HG03432 (cell line): ENCODE results near the gene SLX4IP.
"Not testable (repeated sequence)": the region's sequence is repeated elsewhere in the genome, so short reads cannot be mapped to it uniquely, and the experiment has no call there.

Source experiments
- ATAC-seq: cut with Tn5 transposase; IDR thresholded peaks from one replicate; pipeline ENCODE4 v1.9.1; 2021; ENCODE audit warnings: mild to moderate bottlenecking, moderate library complexity; ENCODE audit not compliant: unreplicated experiment

The SLX4IP gene

DNA sequence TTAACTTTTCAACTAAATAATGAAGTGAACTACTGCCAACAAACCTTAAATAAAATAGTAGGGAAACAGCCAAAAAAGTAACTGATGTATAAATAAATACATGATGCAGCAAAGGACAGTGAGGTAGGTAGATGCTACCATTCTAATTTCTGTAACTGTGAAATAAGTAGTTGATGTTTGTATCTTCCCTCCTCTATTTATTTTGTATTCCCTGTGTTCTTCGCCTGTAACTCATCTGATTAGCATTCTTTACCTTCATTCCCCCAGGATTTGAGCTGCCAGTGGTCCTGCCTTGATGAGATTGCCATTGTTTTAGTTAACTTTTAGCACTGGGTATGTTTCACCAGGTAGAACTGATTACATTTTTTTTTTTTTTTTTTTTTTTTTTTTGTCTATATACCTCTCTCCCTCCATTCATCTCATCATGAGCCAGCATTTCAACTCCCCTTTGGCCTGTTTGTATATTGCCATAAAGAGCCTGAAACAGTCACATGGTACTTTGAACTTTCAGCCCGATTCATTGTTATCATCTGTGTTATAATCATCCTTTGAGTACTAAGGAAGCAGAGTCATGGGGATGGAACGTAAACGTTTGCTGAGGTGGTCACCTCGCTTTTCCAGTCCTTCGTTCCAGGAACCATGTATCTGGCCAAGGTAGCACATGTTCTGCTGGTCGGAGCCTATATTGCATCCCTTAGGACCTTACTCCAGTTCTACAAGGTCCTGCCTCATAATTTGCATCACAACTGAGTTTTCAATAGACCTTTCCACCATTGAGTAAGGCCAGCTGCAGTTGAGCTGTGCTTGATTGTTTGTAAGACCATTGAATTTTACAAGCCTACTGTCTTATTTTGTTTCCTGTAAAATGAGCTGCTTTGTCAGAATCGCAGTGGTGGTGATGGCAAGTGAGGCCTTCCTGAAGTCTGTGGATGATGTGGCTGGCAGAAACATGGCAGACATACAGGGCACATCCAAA, 131.1 kb downstream of the SLX4IP start:
- no peak for ATAC-seq

DNA sequence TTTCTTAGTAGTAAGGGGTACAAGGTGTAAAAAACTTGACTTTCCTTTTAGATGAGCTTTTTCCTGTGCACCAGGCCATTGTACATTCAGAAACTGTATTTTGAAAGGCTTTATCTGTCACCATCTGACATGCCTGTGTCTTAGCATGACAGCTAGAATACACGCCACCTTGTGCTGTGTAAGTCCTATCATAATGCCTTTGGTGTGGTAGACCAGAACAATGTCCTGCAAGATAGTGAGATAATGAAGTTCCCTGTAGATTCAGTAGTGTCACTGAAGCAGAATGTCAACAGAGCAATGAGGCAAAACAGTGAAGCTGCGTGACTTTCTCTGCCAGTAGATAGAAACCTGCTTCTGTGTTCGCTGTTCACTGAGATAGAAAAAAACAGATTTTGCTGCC, 132.9 kb downstream of the SLX4IP start:
- ATAC-seq, result no peak

GRCh38 chr20:10571313-10571815, 136.3 kb downstream of the SLX4IP start:
- ATAC-seq, result no peak

GRCh38 chr20:10572853-10573252, 137.7 kb downstream of the SLX4IP start:
- ATAC-seq, result no peak

DNA sequence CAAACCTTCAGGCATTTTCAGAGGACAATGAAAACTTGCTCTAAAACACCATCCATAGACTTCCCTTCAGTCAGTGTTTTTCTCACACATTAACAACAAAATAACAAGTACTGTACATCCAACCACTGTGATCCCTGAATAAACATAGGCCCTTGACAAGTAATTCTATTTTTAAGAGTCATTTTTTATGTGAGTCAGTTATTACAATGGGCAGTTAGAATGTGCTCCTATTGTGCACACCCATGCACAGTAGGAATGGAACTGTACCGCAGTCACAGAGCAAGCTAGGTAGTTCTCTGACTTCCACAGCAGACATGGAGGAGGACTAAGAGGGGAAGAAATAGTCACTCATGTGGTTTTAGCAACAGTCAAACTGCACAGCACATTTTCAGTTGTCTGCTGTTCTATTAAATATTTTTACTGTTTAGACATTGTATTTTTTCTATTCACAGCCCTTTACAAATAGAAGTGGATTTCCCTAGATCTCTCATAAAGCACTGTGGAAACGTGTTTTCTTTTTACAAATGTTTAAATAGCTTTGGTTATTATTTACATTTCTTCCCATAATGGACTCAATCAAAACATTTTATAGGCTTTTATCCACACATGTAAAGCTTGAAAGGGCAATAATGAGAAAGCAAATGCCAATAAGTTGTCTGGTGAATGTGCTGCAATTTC, 138.3 kb downstream of the SLX4IP start:
- no peak for ATAC-seq

DNA sequence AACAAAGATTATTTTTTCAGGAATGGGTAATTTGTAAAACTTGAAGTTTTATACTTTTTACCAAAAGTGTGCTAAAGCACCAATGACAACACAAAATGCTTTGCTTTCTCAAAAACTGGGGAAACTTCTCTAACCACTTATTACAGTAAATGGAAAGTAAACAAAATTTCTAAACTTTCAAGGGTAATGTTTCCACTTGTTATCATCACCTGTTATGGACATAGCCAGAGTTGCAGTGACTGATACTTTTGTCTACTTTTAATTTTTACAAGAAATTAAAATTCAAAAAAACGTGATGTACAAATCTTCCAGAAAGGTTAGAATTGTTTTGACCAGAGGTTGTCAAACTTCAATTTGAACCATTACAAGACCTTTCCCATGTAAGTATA, 138.8 kb downstream of the SLX4IP start:
- no peak for ATAC-seq

DNA sequence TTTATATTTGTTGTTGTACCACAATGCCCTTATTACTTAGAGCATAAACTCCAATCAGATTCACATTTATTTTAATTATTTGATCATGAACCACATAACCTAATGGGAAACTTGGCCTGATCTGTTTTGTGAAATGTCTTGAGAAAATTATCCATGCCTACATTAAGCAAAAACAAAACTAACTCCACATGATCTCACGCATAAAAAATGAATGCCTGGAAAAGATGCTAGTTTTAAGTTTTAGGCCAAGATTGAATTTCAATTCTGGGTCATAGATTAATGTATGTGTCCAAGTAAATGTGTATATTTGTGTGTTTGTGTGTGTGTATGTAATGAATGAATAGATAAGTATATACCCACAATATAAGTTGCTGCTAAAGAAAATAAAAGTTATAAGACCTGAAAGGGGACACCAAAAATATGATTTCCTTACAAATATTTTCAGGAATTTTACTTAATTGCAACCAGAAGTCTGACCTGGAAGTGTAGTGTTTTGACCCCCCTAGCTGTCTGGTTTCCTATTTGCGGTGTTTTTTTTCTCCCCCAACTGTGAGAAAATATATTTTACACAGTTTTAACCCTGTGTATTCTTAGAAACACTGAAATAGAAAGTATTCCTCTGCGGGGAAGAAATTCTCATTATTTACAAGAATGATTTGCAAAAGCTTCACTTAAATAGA, 141.4 kb downstream of the SLX4IP start:
- ATAC-seq, result no peak

DNA sequence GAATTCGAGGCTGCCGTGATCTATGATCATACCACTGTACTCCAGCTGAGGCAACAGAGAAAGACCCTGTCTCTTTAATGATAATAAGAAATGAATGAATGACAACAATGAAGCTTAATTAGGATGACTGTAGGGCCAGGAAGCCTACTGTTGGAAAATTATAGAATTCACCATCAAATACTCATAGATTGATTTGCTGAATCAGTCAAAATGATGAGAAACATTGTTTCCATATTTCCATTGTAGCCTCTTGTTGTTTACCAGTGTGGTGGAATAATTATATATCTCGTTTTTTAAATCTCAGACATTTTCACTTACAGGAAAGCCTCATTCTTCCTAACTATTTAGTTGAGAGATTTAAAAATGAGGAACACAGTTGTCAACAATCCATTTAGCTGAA, 142.5 kb downstream of the SLX4IP start:
- no peak for ATAC-seq

DNA sequence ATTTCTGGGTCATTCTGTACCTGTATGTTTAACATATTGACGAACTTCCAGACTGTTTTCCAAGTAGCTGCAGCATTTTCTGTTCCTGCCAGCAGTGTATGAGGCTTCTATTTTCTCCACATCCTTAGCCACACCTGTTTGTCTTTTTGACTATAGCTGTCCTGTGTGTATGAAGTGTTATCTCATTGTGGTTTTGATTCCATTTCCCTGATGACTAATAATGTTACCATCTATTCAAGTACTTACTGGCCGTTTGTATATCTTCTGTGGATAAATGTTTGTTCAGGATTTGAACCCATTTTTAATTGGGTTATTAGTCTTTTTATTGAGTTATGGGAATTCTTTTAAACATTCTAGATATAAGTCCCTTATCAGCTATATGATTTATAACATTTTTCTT, 143.5 kb downstream of the SLX4IP start:
- no peak for ATAC-seq

DNA sequence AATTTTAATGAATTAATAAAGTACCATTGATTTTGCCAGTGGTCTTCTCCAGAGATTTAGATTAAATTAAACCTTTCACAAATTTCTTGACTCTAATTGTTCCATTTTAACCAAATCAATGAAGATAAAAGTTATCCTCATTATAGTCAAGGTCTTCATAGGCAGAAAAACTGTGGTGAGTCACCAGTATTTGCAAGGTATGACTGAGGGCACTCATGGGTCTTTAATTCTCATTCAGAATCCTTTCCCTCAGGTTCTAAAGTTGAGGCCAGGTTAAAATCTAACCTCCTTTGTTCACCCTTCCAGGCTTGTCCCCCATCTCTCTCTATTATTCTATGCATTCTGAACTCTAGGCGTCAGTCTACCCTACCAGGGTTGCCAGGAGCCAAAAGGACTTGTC, 144.8 kb downstream of the SLX4IP start:
- ATAC-seq, result no peak

- no peak for ATAC-seq
Observed at GRCh38 chr20:10580700-10581099, 145.6 kb downstream of the SLX4IP start.

DNA sequence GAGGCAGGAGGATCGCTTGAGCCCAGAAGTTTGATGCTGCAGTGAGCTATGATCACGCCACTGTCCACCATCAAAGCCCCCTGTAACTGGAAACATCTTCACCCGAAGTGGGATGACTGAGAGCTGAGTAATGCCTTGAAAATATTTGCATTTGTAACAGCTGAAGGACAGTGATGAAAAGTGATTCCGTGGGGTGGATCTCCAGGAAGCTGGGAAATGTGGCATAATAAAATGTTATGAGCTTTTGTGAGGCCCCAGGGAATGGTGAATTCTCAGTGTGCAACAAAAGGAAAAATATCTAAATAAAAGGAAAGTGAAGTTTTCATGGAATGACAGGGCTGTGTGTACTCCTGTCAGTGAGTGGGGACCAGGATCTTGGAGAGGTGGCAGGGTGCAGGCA, 146.7 kb downstream of the SLX4IP start:
- no peak for ATAC-seq

DNA sequence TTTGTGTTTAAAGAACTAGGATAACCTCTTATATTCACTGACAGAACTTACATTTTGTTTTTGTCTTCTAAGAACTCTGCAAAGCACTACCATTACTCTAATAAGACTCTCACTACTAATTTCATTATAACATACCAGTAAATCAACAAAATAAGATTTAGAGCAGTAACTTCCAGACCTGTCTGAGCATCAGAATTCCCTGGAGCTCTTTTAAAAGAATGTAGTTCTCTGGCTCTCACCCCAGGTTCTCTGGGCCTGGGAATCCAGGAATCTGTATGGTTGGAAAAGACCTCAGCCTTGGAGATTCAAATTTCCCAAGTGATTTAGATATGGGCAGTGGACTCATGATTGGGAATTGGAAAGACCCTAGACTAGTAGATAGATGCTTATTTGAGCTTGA, 149.3 kb downstream of the SLX4IP start:
- no peak for ATAC-seq

DNA sequence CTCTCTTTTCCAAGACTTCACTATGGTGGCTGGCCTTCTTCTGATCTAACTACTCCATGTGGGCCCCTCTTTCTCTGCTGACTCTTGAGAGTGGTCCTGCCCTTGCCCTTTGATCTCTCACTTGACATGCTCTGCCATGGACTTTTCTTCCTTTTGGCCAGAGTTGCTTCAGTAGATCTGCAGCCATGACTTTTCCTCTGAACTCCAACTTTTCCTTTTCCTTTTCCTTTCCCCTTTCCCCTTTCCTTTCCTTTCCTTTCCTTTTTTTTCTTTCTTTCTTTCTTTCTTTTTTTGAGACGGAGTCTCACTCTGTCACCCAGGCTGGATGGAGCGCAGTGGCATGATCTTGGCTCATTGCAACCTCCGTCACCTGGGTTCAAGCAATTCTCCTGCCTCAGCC, 150.2 kb downstream of the SLX4IP start:
- ATAC-seq, result no peak

DNA sequence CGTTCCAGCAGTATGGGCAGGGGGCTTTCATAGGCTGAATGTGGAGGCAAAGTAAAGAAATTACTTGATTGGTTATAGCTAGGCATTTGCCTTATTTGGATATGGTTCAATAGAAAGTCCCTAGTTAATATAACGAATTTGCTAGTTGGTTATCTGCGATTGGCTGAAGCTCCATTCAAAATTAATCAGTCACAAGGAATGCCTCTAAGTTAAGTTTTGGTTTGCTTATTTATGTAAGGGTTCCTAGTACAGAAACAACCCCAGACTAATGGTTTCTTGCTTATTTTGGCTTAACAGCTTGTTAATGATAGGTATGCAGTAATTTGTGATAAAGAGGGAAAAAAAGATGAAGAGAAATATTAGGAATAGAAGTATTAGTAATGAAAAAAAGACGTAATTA, 151.2 kb downstream of the SLX4IP start:
- no peak for ATAC-seq

GRCh38 chr20:10590446-10590845, 155.3 kb downstream of the SLX4IP start:
- ATAC-seq, result not testable (repeated sequence)

DNA sequence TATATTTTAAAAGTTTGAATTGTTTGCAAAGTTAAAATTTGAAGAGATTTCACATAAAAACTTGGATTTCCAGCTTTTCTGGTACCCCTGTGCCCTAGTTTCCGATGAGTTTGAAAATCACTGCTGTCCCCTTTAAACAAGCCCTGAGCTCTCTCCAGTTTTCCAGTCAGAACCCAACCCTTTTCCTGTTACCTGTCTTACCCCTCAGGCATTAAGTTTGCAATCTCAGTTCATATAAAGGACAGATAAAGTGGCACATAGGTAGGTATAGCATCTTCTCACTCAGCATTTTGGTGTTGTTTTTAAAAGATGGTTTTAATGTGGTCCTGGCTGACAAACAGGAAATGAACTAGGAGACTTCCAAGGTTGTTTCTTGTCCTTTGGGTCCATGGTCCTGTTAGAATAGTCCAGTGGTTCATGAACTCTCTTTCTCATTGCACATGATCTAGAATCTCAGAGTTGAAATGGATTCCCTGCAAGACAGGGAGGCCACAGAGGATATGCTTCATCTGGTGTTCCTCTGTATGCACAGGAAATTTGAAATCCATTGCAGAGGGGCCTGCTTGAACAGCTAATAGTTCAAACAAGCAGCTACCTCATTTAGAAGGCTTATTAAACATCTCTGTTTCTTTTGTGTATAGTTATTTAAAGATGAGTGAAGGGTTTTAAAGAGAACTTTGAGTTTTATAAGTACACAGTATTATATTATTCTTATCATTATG, 156.0 kb downstream of the SLX4IP start:
- ATAC-seq, result no peak

DNA sequence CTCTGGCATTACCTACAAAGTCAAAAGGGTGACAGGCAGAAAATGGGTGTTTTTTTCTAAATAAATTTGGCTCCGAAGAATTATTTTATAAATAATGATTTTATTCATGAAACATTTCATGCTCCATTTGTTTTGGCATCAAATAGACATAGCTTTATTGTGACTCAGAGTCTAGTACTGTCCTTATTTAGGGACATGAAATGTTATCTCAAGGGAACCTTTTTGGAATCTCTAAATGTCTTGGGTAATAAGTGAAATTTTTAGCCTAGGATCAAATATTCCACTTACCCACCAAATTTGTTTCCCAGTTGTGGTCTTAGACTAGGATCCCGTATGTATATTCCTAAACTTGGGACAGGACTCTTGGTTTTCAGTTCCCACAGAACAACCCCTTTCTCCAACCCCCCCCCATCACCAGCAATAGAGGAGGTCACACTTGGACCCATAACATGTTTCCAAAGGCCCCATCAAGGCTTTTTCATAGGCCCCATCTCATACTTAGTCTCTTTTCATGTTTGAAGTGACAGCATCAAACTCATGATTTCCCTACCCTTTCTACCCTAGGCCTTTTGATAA, 156.9 kb downstream of the SLX4IP start:
- no peak for ATAC-seq

DNA sequence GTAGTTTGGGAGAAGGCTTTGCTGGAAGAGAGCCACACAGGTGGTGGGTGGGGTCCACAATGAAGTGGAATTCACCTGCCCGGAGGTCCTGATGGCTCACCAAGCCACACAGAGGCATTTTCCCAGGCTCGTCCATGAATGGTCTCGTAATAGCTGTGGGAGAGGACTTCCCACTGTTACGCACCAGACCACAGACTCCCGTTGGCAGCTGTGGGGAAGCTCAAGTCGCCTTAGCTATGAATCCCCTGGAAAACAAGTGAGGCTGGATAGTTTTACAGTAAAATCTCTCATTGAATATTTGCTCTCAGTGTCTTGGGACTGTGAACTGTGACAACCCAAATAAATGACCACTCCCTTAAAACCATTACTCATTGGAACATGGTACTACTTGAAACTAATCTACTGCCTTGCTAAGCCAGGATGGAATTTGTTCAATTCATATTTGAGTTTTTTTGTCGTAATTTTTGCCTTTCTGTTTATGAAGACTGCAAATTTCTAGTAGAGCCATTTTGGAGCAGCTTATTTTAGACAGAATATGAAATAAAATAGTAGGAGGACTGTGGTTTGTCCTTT, 159.3 kb downstream of the SLX4IP start:
- ATAC-seq, result no peak

DNA sequence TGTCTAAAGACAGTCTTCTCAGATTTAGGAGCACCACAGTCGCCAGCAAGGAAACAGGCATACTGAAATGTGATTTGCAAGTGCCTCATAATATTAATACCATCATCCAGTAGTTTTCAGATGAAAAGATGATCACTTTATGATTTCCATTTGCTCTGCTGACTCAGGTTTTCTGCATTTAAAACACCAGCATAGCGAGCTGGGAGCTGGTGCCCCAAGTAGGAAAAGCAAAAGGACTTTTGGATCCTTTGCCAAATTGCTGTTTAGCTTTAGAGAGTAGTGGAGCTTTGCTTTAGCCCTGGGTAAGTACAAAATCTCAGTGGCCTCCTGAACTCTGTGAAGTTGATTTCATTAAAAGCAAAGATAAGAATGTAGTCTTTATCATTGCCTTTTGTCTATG, 160.2 kb downstream of the SLX4IP start:
- ATAC-seq, result no peak
